Measurements from ENCODE around the gene COX6B1.

The COX6B1 gene

GRCh38 chr19:35612559-35613321 lies 35.4 kb upstream of the COX6B1 start, which contains the start of gene HAUS5 (continued):
- TF ChIP-seq PRDM2 (tag by site-specific recombination; IDR thresholded peaks at IDR 0.05; ENCODE audit: borderline replicate concordance) (no peak), HOXD13 (CRISPR knock-in tag; IDR thresholded peaks at IDR 0.05; ENCODE audit: borderline replicate concordance) (no peak), KLF7 (tag by site-specific recombination; IDR thresholded peaks at IDR 0.05; ENCODE audit: borderline replicate concordance) (peak; percentile 96), ZNF426 (tag by site-specific recombination; IDR thresholded peaks at IDR 0.05) (no peak), ZNF792 (tag by site-specific recombination; IDR thresholded peaks at IDR 0.05) (0 out of 2 replicates have a peak, but pooled peaks have one; percentile 70), OSR2 (tag by site-specific recombination; IDR thresholded peaks at IDR 0.05) (no peak), ZNF600 (tag by site-specific recombination; IDR thresholded peaks at IDR 0.05) (peak; percentile 97), ZNF501 (tag by site-specific recombination; IDR thresholded peaks at IDR 0.05) (peak; percentile 98), ZSCAN30 (tag by site-specific recombination; IDR thresholded peaks at IDR 0.05) (peak; percentile 93), ZNF514 (tag by site-specific recombination; IDR thresholded peaks at IDR 0.05) (no peak), ZNF639 (tag by site-specific recombination; IDR thresholded peaks at IDR 0.05) (peak; percentile 93), FEZF1 (tag by site-specific recombination; IDR thresholded peaks at IDR 0.05) (peak; percentile 80), ZNF174 (tag by site-specific recombination; IDR thresholded peaks at IDR 0.05) (no peak), TRIM28 (IDR thresholded peaks at IDR 0.05; ENCODE audit: borderline replicate concordance, low read length) (no peak), ZNF37A (tag by site-specific recombination; IDR thresholded peaks at IDR 0.05) (no peak), ZNF350 (tag by site-specific recombination; IDR thresholded peaks at IDR 0.05) (no peak), REPIN1 (tag by site-specific recombination; IDR thresholded peaks at IDR 0.05; ENCODE audit: low read depth) (peak; percentile 91; the same call in 1 of the 2 replicates), ZIC2 (tag by site-specific recombination; IDR thresholded peaks at IDR 0.05) (peak; percentile 51), ZNF707 (tag by site-specific recombination; IDR thresholded peaks at IDR 0.05) (no peak), ZFP37 (tag by site-specific recombination; IDR thresholded peaks at IDR 0.05) (peak; percentile 97), ZNF138 (tag by site-specific recombination; IDR thresholded peaks at IDR 0.05; ENCODE audit: borderline replicate concordance) (0 out of 2 replicates have a peak, but pooled peaks have one; percentile 30), ZFP69B (tag by site-specific recombination; IDR thresholded peaks at IDR 0.05) (peak; percentile 82), ZNF561 (tag by site-specific recombination; IDR thresholded peaks at IDR 0.05; ENCODE audit: borderline replicate concordance) (peak; percentile 92; the same call in 1 of the 2 replicates), GLIS1 (tag by site-specific recombination; IDR thresholded peaks at IDR 0.05) (peak; percentile 80)
- TF ChIP-seq, protein P1, sequence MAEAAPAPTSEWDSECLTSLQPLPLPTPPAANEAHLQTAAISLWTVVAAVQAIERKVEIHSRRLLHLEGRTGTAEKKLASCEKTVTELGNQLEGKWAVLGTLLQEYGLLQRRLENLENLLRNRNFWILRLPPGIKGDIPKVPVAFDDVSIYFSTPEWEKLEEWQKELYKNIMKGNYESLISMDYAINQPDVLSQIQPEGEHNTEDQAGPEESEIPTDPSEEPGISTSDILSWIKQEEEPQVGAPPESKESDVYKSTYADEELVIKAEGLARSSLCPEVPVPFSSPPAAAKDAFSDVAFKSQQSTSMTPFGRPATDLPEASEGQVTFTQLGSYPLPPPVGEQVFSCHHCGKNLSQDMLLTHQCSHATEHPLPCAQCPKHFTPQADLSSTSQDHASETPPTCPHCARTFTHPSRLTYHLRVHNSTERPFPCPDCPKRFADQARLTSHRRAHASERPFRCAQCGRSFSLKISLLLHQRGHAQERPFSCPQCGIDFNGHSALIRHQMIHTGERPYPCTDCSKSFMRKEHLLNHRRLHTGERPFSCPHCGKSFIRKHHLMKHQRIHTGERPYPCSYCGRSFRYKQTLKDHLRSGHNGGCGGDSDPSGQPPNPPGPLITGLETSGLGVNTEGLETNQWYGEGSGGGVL (tag by site-specific recombination; IDR thresholded peaks at IDR 0.05), result peak; percentile 37; the same call in 1 of the 2 replicates
- TF ChIP-seq, protein P2, sequence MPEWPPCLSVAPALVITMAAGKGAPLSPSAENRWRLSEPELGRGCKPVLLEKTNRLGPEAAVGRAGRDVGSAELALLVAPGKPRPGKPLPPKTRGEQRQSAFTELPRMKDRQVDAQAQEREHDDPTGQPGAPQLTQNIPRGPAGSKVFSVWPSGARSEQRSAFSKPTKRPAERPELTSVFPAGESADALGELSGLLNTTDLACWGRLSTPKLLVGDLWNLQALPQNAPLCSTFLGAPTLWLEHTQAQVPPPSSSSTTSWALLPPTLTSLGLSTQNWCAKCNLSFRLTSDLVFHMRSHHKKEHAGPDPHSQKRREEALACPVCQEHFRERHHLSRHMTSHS (tag by site-specific recombination; IDR thresholded peaks at IDR 0.05), result no peak; the same call in 1 of the 2 replicates
- TF ChIP-seq, protein P3, sequence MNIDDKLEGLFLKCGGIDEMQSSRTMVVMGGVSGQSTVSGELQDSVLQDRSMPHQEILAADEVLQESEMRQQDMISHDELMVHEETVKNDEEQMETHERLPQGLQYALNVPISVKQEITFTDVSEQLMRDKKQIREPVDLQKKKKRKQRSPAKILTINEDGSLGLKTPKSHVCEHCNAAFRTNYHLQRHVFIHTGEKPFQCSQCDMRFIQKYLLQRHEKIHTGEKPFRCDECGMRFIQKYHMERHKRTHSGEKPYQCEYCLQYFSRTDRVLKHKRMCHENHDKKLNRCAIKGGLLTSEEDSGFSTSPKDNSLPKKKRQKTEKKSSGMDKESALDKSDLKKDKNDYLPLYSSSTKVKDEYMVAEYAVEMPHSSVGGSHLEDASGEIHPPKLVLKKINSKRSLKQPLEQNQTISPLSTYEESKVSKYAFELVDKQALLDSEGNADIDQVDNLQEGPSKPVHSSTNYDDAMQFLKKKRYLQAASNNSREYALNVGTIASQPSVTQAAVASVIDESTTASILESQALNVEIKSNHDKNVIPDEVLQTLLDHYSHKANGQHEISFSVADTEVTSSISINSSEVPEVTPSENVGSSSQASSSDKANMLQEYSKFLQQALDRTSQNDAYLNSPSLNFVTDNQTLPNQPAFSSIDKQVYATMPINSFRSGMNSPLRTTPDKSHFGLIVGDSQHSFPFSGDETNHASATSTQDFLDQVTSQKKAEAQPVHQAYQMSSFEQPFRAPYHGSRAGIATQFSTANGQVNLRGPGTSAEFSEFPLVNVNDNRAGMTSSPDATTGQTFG (tag by site-specific recombination; IDR thresholded peaks at IDR 0.05; ENCODE audit: borderline replicate concordance), result no peak; the same call in 1 of the 2 replicates

Data from HEK293 (cell line).